NCI-H2171 (cell line): ENCODE measurements around the gene COL18A1.

Source experiments
- DNase-seq: peaks from one replicate; lab custom pipeline; 2025; lab: John Stamatoyannopoulos, UW

COL18A1 gene

DNA sequence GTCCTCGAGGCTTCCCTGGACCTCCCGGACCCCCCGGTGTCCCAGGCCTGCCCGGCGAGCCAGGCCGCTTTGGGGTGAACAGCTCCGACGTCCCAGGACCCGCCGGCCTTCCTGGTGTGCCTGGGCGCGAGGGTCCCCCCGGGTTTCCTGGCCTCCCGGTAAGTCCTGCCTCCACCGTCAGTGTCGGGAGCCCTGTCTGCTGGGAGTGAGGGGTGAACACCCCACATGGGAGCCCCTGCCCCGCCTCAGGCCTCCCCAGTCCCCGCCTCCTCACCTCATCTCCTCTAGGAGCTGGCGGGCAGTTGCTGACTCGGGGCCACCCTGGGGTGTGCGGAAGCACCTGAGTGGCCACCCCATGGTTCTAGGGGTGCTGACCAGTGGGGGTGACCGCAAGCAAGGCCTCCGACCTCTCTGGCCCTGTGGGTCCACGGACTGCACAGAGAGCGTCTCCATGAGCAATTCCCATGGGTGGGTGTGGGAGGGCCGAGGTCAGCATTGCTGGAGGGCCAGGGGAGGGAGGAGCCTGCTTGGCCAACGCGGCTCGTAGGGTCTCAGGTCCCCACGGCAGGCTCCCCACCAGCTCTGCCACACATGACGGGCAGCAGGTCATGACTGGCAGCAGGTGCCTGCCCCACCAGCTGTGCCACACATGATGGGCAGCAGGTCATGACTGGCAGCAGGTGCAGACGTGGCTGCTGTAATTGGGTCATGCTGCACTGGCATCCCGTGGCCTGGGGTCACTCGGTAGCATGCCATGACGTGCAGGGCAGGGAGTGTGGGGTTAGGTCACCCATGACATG, 75.9 kb downstream of the COL18A1 start:
- DNase-seq = no peak

DNA sequence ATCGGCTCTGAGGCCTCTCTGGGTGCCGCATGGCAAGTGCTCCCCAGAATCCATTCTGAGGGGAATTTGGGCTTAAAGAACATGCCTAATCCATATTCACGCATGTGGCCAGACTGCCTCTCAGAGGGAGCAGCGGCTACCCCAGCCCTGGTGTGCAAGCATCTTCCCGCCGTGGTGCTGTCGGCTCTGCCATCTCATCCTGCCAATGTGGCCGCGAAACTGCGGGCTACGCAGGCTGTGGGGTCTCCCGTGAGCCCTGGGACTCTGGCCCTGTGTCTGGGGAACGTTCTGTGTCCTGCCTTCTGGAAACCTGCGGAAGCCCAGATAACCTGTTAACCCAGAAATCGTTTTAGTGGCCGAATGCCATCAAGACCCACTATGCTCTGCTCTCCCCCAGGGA, 76.6 kb downstream of the COL18A1 start:
- DNase-seq = no peak

DNA sequence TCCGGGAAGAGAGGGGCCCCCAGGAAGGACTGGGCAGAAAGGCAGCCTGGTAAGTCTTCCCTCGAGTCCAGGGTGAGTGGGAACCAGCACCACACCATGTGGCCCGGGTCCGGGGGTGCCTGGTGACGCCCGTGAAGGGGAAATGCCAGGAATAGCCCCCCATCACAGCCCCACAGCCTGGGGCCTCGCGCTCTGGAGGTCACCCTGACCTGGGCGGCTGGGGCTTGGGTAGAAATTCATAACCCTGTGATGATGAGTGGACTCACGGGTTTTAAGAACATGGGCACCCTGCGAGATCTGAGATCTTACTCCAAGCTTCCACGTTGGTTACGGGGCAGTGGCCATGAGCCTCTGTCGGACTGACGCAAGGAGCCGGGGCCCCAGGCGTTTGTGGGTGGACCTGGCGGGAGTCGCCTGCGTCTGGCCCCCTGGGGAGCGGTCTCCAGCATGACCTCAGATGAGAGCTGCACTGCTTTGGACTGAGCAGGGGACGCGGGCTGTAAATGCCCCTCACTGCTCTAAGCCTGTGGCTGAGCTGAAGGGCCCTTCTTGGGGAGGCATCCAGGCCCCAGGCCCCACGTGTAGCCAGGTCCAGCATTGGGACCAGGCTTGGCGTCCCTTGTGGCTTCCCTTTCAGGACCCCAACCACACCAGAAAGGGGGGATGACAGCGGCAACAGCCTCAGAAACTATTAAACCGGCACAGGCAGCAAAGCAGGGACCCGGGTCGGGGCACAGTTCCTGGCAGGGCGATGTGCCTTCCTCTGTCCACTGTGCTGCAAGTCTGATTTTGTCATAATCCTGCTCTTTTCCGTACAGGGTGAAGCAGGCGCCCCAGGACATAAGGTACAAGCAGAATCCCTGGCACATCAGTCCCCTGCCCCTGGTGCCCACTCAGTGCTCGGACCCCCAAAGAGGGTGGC, 77.3 kb downstream of the COL18A1 start:
- no peak for DNase-seq

DNA sequence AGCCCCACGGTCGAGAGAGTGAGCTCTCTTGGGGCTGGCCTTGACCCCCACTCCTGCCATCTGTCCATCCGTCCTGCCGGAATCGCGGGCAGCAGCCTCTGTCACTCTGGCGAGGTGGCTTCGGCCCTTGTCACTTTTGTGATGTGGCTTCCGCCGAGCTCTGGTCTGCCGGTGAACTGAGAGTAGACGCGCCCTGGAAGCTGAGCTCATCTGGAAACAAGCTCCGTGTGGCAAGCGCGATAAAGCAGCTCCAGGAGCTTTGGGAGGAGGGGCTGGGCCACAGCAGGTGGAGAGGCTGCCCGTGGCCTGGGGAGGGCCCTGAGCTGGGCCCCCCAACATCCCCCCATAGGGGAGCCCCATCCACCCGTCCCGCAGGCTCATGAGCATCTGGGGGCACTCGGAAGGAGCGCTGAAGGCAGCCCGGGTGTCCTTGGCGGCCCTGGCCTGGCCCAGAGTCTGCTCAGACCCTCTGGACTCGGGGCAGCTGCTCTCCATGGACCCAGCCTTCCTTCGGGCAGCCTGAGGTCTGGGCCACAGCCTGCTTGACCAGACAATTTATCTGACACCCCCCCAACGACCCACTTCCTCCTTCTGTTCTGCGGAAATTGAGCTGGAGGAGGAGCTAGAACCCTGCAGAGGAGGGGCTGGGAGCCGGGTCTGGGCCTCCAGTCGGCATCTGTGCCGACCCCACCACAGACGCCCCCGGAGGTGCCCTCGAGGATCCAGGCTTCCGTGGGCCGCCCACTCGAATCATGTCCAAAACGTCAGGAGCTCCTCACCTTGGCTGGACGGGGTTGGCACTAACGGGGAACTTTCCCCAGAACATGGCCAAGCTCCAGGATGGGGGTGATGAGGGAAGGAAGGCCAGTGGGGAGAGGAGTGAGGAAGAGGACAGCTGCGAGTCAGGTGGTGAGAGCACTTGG, 78.2 kb downstream of the COL18A1 start:
- DNase-seq = no peak

DNA sequence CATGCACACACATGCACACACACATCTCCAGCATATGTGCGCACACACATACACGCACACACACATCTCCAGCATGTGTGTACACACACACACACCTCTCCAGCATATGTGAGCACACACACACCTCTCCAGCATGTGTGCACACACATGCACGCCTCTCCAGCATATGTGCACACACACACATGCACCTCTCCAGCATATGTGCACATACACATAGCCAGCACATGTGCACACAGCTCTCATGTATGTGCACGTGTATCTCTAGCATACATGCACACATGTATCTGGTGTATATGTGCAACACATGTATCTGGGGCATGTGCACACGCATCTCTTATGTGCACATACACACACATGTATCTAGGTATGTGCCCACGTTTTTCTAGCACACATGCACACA, 79.4 kb downstream of the COL18A1 start:
- DNase-seq = no peak

DNA sequence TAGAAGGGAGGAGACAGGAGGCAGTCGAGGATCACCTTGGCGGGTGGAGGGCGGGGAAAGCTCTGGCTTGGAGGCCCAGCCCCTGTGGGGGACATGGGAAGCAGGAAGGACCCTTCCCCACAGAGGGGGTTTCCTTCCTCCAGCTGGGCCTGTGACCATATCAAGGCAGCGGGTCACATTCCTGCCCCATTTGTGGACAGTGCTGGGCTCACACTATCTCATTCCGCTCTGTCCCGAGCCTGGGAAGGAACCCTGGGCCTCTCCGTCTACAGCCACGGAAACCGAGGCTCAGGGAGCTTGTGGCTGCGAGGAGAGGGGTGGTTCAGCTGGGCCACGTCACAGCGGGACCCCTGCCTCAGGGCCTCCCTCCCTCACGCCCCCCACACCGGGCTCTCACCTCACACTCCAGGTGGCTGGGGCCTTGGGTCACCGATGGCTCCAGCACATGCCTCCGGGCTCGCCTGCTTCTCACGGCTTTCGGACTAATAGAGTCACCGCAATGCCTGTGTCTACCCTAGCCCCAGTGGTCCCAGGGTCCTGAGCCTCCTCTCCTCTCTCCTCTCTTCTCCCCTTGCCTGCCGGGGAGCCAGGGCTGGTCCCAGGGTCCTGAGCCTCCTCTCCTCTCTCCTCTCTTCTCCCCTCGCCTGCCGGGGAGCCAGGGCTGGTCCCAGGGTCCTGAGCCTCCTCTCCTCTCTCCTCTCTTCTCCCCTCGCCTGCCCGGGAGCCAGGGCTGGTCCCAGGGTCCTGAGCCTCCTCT, 80.9 kb downstream of the COL18A1 start:
- no peak for DNase-seq

DNA sequence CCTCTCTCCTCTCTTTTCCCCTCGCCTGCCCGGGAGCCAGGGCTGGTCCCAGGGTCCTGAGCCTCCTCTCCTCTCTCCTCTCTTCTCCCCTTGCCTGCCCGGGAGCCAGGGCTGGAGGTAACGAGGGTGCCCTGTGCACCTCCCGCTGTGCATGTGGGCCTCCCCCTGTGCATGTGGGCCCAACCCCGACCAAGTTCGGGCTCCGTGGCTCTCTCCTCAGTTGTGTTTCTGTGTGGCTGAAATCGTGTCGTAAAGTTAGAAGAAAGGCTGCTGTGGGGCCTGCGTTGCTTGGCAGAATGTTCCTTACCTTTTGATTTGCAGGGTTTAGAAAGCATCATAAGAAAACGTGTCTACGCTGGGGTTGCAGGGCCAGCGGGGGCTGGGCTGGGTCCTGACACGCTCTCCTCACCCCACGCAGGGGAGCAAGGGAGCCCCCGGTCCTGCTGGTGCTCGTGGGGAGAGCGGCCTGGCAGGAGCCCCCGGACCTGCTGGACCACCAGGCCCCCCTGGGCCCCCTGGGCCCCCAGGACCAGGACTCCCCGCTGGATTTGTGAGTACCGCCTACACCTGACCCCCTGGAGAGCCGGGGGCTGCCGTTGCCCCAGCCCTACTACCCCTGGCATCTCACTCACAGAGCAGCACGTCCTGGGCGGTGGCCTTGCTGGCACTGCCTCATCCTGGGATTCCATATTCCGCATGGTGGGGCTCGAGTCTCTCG, 81.6 kb downstream of the COL18A1 start:
- DNase-seq = no peak

DNA sequence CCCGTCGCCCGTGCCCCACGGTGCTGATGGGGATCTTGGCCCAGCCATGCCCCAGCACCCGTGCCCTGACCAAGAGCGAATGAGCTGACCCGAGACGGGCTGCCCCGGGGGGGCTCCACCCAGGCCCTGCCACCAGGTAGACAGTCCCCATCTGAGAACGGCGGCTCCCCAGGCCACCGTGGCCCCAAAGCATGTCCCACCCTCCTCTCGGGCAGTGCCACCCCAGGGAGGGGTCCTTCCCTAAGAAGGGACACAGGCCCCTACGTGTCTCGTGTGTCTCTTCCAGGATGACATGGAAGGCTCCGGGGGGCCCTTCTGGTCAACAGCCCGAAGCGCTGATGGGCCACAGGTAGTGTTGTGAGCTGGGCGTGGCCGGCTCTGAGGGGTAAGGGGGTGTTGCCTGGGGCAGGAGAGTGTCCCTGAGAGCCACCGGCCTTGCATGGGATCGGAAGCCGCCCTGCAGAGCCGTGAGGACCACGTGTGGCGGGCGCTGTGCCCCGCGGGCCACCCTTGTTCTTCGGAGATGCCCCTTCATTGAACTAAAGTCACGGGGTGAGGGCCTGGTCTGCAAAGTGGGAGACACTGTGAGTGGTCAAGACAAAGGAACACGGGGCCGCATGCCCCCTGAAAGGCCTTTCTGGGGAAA, 82.3 kb downstream of the COL18A1 start:
- DNase-seq = no peak

DNA sequence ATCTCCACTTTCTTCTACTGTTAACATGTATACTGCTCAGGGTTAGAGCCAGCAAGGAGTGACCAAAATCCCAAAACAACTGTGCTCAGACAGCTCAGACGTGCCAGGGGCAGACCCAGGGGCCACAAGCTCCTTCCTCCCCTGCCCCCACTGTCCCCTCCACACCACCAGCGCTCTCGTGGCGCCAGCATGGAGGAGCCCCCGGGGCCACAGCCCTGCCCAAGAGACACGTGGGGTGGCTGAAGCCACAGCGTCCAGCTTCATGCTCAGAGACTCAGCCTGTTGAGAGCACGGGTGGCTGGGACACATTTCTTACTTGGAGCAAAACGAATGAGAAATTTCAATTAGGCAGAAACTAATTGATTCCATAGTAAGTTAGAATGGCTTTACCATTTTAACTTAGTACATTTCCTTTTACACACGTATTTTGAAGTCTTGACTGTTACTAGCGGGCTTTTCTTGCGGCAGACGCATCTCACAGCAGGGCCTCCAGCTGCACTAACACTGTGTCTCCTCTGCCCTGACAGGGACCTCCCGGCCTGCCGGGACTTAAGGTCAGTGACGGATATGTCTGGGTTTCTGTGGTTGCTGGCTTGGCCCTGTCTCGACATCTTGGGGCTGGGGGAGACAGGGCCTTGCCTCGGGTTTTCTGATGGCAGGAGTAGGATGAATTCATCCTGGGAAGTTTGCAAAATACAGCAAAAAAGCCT, 83.1 kb downstream of the COL18A1 start:
- no peak for DNase-seq

DNA sequence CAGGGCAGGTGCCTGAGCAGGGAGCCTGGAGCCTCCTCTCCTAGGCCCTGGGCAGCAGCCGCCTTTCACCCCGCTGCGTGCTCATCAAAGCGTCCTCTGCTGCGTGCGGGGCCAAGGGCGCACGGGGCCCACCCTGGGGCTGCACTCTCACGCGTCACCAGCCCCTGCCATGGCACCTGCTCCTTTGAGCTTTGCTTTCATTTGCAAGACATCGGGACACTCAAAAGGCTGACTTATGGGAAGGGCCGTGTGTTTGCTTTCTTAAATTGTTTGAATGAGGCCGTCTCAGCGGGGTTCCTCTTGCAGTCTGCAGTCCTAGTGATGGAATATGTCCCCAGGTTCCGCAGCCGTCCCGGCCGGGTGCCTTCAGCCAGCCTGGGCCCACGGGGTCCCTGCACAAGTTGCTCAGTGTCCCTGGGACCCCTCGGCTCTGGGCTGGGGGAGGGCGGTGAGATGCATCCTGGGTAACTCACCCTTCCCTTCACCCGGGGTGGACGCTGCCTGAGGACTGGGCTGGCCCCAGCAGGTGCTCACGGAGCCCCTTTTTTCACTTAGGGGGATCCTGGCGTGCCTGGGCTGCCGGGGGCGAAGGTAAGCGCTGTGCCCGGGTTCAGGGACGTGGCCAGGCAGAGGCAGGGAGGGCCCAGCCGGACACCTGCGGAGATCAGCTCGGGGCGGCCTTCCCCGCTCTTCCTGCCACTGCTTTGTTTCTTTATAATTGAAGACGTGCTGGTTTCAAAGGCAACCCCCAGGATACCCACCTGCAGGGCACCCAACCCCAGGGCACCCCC, 84.2 kb downstream of the COL18A1 start:
- no peak for DNase-seq

DNA sequence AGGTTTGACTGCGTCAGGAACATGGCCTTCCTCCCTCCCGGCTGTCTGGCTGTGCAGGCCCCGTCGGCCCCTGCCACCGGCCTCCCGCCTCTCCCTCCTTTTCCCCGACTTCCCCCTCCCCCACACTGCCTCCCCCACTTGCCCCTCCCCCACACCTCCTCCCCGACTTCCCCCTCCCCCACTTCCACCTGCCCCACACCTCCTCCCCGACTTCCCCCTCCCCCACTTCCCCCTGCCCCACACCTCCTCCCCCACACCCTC, 84.7 kb downstream of the COL18A1 start:
- no peak for DNase-seq

DNA sequence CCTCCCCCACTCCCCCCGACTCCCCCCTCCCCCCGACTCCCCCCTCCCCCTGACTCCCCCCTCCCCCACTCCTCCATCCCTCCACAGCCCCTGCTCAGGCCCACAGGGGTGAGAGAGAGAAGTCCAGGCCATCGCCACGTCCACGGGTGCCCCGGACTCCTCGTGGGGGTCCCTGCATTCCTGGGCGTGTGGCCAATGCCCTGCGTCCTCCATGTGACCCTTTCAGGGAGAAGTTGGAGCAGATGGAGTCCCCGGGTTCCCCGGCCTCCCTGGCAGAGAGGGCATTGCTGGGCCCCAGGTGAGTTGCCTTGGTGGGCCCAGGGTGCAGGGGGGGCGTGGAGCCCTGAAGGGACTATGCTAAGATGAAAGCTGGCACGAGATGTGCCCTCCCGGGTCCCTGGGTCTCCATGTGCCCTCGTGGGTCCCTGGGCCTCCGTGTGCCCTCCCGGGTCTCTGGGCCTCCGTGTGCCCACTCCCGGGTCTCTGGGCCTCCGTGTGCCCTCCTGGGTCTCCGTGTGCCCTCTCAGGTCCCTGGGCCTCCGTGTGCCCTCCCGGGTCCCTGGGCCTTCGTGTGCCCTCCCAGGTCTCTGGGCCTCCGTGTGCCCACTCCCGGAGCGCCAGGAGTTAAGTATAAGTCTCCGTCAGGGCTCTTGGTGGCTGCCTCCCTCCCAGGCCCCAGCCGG, 85.2 kb downstream of the COL18A1 start:
- DNase-seq = no peak

DNA sequence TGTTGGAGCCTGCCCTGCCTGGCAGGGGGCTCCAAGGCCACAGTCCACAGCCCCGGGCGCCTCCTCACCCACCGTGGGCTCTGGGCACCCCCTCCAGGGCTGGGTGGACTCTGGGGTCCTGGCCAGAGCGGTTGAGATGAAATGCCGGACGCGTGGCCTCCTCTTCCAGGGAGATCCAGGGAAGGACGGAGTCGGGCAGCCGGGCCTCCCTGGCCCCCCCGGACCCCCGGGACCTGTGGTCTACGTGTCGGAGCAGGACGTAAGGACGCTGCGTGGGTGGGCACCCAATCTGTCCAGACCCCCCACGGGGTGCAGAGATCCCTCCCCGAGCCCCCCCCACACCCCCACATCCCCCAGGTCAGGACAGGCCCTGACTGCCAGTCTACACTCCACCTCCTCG, 86.1 kb downstream of the COL18A1 start:
- no peak for DNase-seq

DNA sequence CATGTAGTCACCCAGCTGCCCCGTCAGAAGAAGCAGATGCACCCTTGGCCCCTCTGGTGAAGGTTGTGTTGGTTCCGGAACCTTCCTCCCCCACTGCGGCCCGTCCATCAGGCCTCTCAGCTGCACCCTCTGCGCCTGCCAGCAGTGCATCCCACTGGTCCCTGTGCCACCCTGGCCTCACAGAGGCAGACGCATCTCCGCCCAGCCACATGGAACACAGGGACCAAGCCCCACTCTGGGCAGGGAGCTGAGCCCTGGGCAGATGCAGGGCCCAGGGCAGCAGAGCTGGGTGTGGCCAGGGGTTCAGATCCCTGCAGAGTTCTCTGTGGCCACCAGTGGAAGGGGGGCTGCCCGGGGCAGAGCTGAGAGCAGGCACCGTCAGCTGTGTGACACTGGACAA, 86.7 kb downstream of the COL18A1 start:
- DNase-seq = no peak

DNA sequence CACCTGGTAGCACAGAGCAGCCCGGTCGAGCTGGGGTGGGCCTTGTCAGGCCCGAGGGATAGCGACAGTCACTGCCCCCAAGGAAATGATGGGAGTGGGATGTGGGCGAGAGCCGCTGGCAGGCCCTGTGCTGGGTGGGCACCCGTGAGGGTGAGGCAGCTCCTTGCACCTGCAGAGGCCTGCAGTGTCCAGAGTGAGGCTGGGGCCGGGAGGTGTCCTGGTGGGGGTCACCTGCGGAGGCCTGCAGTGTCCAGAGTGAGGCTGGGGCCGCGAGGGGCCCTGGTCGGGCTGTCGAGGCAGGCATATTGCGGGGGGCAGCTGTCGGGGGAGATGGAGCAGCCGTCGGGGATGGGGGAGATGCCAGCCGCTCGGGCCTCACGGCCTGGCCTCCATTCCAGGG, 87.8 kb downstream of the COL18A1 start:
- no peak for DNase-seq

DNA sequence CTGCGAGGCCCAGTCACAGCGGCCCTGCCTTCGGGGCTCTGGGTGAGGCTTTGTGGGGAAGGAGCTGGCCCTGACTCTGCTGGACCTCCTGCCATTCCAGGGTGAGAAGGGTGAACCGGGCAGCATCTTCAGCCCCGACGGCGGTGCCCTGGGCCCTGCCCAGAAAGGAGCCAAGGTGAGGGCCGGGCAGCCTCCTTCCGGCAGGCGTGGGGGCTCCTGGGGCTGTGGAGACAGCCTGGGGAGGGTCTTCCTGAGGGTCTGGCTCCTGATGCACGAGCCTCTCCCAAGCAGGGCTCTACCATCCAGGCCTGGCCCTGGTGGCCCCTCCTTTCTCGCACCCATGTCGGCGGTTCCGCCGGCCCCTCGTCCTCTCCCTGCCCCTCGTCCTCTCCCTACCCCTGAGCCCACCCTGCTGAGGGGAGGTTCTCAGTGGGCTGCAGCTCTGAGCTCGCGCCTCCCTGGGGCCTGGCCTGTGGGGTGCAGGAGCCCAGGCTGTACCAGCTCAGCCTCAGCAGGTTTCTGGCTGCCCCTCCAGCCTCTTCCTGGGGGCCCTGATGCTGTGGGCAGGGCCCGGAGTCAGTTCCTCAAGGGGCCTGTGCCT, 88.5 kb downstream of the COL18A1 start:
- DNase-seq = no peak

DNA sequence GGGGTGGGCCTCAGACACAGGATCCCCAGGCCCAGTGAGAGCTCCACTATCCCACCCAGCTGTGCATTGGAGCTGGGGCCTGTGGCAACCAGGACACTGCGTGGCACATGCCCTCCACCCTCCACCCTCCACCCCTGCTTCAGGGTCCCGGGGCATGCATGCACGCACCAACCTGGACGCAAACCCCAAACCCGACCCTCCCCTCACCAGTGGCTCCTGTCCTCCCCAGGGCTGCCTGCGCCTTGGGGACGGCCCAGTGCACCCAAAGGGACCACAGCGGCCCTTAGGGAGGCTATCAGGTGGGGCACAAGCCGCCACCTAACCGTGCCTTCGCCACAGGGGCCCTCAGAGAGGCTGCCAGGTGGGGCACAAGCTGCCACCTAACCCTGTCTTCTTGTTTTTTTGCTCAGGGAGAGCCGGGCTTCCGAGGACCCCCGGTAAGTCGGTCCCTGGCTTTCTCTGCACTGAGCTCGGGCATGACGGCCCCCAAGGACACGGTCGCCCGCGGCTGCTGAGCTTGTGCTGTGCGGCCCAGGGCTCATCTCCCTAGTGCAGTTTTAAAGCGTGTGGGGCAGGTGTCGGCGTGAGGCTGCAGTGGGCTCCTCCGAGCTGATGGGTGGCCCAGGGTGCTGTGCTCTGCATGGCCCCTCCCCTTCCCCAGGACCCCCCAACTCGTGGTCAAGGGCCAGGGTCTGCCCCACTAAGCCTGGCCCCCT, 89.3 kb downstream of the COL18A1 start:
- no peak for DNase-seq
